Parathyroid adenoma (tissue), 2 donors: ENCODE measurements around the gene SLC35G6.

Source experiments
- H2AFZ ChIP-seq: fragments of 300-600 bp; sonication (generic); one replicate; pipeline ENCODE4 v1.7.0; 2017; ENCODE audit warnings: antibody characterized with exemption, mild to moderate bottlenecking
- H3K27ac ChIP-seq: fragments of 300-600 bp; sonication (generic); one replicate; pipeline ENCODE4 v1.7.0; 2017
- H3K27me3 ChIP-seq: fragments of 300-600 bp; sonication (generic); one replicate; pipeline ENCODE4 v1.7.0; 2017; ENCODE audit warnings: low read length; ENCODE audit not compliant: control insufficient read depth, insufficient read depth
- H3K36me3 ChIP-seq: fragments of 300-600 bp; sonication (generic); one replicate; pipeline ENCODE4 v1.7.0; 2017; ENCODE audit warnings: low read length; ENCODE audit not compliant: control insufficient read depth, insufficient read depth
- H3K4me1 ChIP-seq: fragments of 300-600 bp; sonication (generic); one replicate; pipeline ENCODE4 v1.7.0; 2017; ENCODE audit warnings: control low read depth
- H3K4me2 ChIP-seq: fragments of 300-600 bp; sonication (generic); one replicate; pipeline ENCODE4 v1.7.0; 2017; ENCODE audit warnings: low read length
- H3K4me3 ChIP-seq: fragments of 300-600 bp; sonication (generic); one replicate; pipeline ENCODE4 v1.7.0; 2017; ENCODE audit warnings: low read depth, low read length
- H3K79me2 ChIP-seq: fragments of 300-600 bp; sonication (generic); one replicate; pipeline ENCODE4 v1.7.0; 2017; ENCODE audit warnings: control low read depth
- H3K9ac ChIP-seq: fragments of 300-600 bp; sonication (generic); one replicate; pipeline ENCODE4 v1.7.0; 2017; ENCODE audit warnings: mild to moderate bottlenecking
- H3K9me3 ChIP-seq: fragments of 300-600 bp; sonication (generic); one replicate; pipeline ENCODE4 v1.7.0; 2017; ENCODE audit warnings: low read length; ENCODE audit not compliant: control insufficient read depth
- CTCF ChIP-seq: fragments of 300-600 bp; sonication (generic); IDR thresholded peaks from one replicate; pipeline ENCODE4 v1.7.0; 2017; ENCODE audit warnings: antibody characterized with exemption, mild to moderate bottlenecking
- donor health status: primary hyperparathyroidism.

Gene SLC35G6

GRCh38 chr17:7440834-7441195, 40.4 kb upstream of the SLC35G6 start:
- Histone ChIP-seq H3K4me2 (peak overlapping the region; percentile 99), H3K36me3 (no peaks in the 10 kb centered on the region), H3K9me3 (no peaks in the 10 kb centered on the region), H2AFZ (peak overlapping the region; percentile 88), H3K27me3 (no peaks in the 10 kb centered on the region), H3K27ac (peak overlapping the region; percentile 13), H3K9ac (no peak overlapping the region), H3K79me2 (no peaks in the 10 kb centered on the region), H3K4me1 (peaks cover 12% of the 10 kb centered on the region), H3K4me3 (peak overlapping the region; percentile 76)
- TF ChIP-seq CTCF, result no peak

GRCh38 chr17:7441266-7441665, 40.0 kb upstream of the SLC35G6 start:
- Histone ChIP-seq H3K36me3 (no peaks in the 10 kb centered on the region), H3K9me3 (no peaks in the 10 kb centered on the region), H3K4me1 (peaks cover 12% of the 10 kb centered on the region), H3K4me3 (peak overlapping the region; percentile 76), H3K27me3 (no peaks in the 10 kb centered on the region), H2AFZ (peak overlapping the region; percentile 88), H3K9ac (no peak overlapping the region), H3K79me2 (no peaks in the 10 kb centered on the region), H3K4me2 (peak overlapping the region; percentile 99), H3K27ac (peak overlapping the region; percentile 13)
- no peak for TF ChIP-seq CTCF

- Histone ChIP-seq H3K4me2 (no peak overlapping the region), H3K27me3 (no peaks in the 10 kb centered on the region), H3K9ac (no peak overlapping the region), H3K4me3 (no peak overlapping the region), H3K79me2 (no peaks in the 10 kb centered on the region), H3K36me3 (no peaks in the 10 kb centered on the region), H3K4me1 (peaks cover 12% of the 10 kb centered on the region), H3K27ac (no peak overlapping the region), H2AFZ (no peak overlapping the region), H3K9me3 (no peaks in the 10 kb centered on the region)
- TF ChIP-seq CTCF, result no peak
Measured at GRCh38 chr17:7442142-7442541, 39.1 kb upstream of the SLC35G6 start.

- Histone ChIP-seq H3K9ac (no peak overlapping the region), H3K27ac (no peak overlapping the region), H3K4me2 (peak overlapping the region; percentile 92), H3K79me2 (no peaks in the 10 kb centered on the region), H3K27me3 (no peaks in the 10 kb centered on the region), H3K4me1 (peaks cover 12% of the 10 kb centered on the region), H3K4me3 (peak overlapping the region; percentile 78), H3K9me3 (no peaks in the 10 kb centered on the region), H2AFZ (no peak overlapping the region), H3K36me3 (no peaks in the 10 kb centered on the region)
- no peak for TF ChIP-seq CTCF
Measured at GRCh38 chr17:7443499-7444485, 37.5 kb upstream of the SLC35G6 start.
